ENCODE measurements around the gene NCOA1.

DNA sequence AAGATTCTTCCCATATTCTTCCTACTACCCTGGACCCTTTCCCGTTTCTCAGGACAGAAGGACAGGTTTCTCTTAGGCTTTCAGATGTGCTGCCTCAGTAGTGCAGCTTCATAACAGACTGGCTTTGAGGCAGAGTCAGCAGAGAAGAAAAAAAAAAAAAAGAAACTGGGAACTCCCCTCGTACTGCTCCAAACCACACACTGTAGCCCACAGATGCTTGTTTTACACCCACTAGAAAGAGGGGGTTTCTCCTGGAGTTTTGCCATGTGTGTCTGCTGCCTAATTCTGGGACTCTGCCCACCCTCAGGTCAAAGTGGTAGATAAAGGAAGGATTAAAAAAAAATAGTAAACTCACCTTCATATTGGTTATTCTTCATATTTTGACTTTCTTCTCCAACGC is 95.9 kb downstream of the NCOA1 start:
- TF ChIP-seq, protein P1, sequence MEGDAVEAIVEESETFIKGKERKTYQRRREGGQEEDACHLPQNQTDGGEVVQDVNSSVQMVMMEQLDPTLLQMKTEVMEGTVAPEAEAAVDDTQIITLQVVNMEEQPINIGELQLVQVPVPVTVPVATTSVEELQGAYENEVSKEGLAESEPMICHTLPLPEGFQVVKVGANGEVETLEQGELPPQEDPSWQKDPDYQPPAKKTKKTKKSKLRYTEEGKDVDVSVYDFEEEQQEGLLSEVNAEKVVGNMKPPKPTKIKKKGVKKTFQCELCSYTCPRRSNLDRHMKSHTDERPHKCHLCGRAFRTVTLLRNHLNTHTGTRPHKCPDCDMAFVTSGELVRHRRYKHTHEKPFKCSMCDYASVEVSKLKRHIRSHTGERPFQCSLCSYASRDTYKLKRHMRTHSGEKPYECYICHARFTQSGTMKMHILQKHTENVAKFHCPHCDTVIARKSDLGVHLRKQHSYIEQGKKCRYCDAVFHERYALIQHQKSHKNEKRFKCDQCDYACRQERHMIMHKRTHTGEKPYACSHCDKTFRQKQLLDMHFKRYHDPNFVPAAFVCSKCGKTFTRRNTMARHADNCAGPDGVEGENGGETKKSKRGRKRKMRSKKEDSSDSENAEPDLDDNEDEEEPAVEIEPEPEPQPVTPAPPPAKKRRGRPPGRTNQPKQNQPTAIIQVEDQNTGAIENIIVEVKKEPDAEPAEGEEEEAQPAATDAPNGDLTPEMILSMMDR (IDR thresholded peaks at IDR 0.05), result no peak
- no peak for TF ChIP-seq POLR2AphosphoS5 (IDR thresholded peaks at IDR 0.05; ENCODE audit: low read depth, low read length)

Data from Panc1 (cell line).